Ovary (tissue), 3 donors: ENCODE results near the gene UGT1A6.

Experiments
- EP300 ChIP-seq: sonication (generic); formaldehyde crosslinking; IDR thresholded peaks from one replicate; pipeline ENCODE4 v1.6.1; 2017; ENCODE audit warnings: antibody characterized with exemption
- POLR2A ChIP-seq: fragments of 450-650 bp; IDR thresholded peaks from one replicate; pipeline ENCODE4 v1.6.1; 2017; ENCODE audit warnings: antibody characterized with exemption, mild to moderate bottlenecking, moderate library complexity
- TF ChIP-seq, protein P1 (sequence below), 3 donors: fragments of 450-650 bp in 2 of 3; fragments of 200-600 bp in 1 of 3; IDR thresholded peaks; one replicate each; pipeline versions ENCODE4 v1.5.1 to v1.8.0; 2016 to 2022; ENCODE audit warnings: antibody characterized with exemption in 3 of 3, mild to moderate bottlenecking in 1 of 3
- donor health status: DM: no; HTN: no; CAD: no.

DNA sequence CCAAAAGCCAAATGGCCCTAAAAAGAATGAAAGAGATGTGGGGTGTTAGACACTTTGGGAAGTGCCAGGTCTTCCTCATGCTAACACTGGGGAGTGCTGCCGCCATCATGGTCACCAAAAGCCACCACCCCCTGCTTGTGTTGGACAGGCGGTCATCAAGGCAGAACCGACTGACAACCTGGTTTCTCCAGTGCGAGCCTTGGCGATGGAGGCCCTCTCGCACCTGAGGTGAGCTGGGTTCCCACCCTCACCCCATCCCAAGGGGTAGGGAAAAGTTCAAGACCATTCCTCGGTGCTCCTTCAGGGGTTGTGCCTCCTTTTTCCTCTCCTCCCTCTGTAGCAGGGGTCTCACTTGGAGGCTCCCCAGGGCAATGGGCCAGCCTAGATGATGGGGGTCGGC lies 119.0 kb downstream of the UGT1A6 start:
- TF ChIP-seq, protein P1, sequence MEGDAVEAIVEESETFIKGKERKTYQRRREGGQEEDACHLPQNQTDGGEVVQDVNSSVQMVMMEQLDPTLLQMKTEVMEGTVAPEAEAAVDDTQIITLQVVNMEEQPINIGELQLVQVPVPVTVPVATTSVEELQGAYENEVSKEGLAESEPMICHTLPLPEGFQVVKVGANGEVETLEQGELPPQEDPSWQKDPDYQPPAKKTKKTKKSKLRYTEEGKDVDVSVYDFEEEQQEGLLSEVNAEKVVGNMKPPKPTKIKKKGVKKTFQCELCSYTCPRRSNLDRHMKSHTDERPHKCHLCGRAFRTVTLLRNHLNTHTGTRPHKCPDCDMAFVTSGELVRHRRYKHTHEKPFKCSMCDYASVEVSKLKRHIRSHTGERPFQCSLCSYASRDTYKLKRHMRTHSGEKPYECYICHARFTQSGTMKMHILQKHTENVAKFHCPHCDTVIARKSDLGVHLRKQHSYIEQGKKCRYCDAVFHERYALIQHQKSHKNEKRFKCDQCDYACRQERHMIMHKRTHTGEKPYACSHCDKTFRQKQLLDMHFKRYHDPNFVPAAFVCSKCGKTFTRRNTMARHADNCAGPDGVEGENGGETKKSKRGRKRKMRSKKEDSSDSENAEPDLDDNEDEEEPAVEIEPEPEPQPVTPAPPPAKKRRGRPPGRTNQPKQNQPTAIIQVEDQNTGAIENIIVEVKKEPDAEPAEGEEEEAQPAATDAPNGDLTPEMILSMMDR (IDR thresholded peaks at IDR 0.05), result no peak
- no peak for TF ChIP-seq EP300
- no peak for TF ChIP-seq POLR2A
